CD4-positive, alpha-beta T cell treated with Interleukin-1 beta for 1 hour (primary cell): ENCODE measurements around the gene KIAA2012.
"Not testable (repeated sequence)": the region's sequence is repeated elsewhere in the genome, so short reads cannot be mapped to it uniquely, and the experiment has no call there.

ENCODE experiments used
- DNase-seq, 2 donors: peaks; one replicate each; pipeline ENCODE4 v3.0.0-alpha.2; 2020 to 2022

Gene KIAA2012

GRCh38 chr2:202121532-202122162 lies 48.6 kb downstream of the KIAA2012 start:
- peak in 1 of 2 donors; percentile 36 for DNase-seq

DNA sequence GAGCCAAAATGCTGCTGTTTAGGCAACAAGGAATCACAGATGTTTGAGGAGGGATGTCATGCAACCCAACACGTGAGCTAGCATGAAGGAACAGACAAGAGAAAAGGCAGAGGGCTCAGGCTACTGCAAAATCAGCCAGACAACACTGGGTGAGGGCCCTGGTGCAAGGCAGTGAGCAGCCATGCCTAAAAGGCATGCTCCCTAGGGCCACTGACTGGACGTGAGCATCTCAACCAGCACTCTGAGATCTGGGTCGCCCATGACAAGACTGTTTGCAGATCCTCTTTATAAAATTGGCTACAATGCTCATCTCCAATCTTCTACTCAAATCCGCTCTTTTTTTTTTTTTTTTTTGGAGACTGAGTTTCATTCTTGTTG lies 49.1 kb downstream of the KIAA2012 start:
- no peak for DNase-seq

GRCh38 chr2:202122980-202123720 lies 50.1 kb downstream of the KIAA2012 start:
- DNase-seq: no peak

GRCh38 chr2:202124286-202124685 lies 51.2 kb downstream of the KIAA2012 start:
- no peak for DNase-seq

- no peak for DNase-seq
Observed at GRCh38 chr2:202127687-202128331, 54.8 kb downstream of the KIAA2012 start.

- DNase-seq: no peak
Observed at GRCh38 chr2:202129841-202130240, 56.8 kb downstream of the KIAA2012 start.

DNA sequence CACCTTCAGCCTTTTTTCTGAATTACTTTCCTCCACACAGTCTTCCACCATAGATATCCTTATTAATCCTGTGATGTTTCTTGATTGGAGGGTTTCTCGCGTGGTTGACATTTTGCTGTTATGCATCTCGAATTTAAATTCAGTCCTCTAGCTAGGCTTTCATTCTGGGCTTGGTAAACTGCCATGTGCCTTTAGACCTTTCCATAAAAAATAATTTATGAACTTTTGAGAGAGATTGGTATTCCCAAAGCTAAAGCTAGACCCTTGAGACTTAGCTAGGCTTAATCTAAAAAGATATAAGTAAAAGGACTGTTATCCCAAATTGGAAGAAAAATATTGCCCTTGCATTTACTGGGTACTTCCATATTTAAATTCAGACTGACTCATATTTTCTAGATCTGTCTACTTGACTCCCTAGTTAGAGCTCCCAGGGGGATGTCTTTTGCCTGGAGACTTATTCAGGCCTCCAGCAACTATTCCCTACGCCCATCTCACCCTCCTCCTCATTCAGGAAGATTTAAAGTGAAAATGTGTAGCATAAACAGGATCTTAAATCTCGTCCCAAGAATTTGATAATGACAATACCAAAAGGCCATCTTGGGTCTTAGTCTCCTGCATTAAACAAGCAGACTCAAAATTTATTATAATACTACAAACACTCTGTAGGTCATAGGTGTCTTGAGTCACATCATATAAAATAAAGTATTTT lies 60.3 kb downstream of the KIAA2012 start:
- no peak for DNase-seq

DNA sequence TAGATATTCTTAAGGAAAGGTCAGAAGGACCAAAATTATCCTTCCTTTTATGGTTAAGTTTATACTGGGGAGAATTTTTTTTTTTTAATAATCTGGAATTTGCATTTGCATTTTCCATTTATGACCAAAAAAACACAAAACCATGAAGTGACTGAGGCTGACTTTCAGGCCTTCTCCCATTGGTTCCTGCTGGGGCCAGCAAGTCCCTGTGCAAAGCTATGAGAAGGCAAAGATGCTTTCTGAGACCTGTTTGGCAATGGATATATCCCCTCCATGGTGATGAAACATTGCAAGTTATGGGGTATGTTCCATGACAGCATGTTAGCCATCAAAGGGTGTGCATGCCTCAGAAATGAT lies 60.8 kb downstream of the KIAA2012 start:
- DNase-seq: no peak

DNA sequence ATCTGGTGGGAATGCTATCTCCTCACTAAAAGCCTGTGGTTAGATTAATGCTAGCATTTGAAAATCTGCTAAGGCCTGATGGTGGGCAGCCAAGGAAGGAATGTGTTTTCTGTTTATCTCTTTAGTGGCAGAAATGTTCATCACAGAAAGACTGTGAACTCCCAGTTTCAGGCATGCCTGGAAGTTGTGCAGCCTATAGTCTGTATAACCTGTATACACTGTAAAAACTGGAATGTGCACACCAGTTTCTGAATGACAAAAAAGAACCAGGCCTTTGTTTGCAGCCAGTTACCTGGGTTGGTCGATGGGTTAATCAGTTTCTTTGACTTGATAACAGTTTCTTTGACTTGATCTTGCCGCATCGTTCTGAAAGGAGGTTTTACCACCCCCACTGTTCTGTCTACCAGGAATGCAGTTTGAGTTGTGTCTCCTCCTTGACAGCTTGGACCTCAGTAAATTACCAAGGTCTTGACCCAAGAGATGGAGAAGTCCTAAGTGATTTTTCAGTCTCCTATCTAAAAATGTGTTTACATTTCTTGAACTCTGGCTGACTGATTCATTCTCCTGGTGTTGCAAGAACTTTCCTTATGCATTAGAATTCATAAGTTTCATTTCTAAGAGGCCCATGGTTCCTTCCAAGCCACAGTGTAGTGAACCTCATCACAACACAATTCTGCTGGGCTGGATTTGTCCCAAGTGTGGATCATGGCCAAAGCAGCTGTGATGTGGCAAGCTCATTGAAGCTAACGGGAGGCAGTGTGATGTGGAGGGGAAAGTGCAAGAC lies 62.2 kb downstream of the KIAA2012 start:
- DNase-seq: no peak

DNA sequence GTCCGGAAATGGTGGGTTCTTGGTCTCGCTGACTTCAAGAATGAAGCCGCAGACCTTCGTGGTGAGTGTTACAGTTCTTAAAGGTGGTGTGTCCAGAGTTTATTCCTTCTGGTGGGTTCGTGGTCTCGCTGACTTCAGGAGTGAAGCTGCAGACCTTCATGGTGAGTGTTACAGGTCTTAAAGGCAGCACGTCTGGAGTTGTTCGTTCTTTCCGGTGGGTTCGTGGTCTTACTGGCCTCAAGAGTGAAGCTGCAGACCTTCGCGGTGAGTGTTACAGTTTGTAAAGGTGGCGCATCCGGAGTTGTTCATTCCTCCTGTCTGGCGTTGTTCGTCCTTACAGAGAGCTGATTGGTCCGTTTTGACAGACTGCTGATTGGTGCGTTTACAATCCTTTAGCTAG lies 63.0 kb downstream of the KIAA2012 start:
- DNase-seq: not testable (repeated sequence)

- DNase-seq: no peak
Observed at GRCh38 chr2:202136526-202136925, 63.5 kb downstream of the KIAA2012 start.

GRCh38 chr2:202140522-202141252 lies 67.6 kb downstream of the KIAA2012 start:
- no peak for DNase-seq

DNA sequence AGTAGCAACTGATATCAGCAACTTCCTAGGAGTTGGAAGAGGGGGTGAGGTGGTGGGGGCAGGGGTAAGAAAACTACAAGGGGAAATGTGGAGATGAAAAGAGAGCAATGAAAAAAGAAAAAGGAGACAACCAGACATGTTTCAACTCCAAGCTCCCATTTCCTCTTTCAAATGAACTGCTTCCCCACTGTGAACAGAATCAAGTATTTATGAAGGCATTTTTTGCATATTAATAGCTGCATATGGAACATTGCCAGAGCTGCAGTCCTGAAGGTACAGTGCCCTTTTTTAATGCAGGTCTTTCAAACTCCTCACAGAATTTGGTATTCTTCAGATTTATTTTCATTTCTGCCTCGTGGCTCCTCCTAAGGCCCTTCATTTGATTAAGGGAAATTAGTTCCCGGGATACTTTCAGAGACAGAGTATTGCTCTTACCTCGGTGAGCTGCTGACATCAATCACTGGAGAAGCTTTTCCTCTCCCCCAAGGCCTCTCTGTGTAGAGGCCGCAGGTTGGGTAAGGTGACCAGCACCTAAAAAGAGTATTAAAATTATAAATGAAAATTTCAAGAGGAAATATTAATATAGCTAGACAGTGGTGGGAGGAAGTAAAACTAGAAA lies 68.4 kb downstream of the KIAA2012 start:
- no peak for DNase-seq

- DNase-seq: no peak
Observed at GRCh38 chr2:202142540-202142939, 69.5 kb downstream of the KIAA2012 start.

GRCh38 chr2:202147775-202148174 lies 74.7 kb downstream of the KIAA2012 start:
- DNase-seq: no peak

DNA sequence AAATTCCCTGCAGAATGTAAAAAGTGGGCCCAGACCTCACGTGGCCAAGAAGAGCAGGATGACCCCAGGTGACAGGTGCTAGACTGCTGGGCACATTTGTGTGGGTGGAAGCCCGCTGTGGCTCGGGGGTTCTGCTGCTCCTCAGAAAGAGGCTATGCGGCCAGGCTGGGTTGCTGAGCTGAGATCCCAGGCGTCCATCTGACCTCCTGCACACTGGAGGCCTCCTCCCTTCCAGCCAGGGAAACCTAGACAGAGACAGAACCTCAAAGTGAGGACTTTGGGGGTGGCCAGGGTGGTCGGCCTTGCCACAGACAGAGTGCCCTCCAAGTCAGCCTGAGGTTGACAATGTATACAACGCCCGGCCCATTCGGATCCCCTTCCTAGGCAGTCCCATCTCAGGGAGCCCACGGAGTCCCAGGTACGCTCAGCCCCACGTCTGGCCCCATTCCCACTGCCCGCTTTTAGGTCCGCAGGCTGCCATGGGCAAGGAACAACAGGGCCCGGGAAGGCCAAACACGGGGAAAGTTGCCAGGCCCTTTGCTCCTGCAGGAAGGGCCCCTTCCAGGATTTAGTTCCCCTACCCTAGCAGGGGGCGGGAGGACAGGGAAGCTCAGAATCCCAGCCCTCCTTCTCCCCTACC lies 75.6 kb downstream of the KIAA2012 start:
- no peak for DNase-seq

GRCh38 chr2:202149155-202149762 lies 76.2 kb downstream of the KIAA2012 start:
- DNase-seq: no peak

GRCh38 chr2:202149936-202150335 lies 76.9 kb downstream of the KIAA2012 start:
- DNase-seq: no peak

GRCh38 chr2:202152104-202152715 lies 79.2 kb downstream of the KIAA2012 start:
- DNase-seq: no peak

- DNase-seq: no peak
Observed at GRCh38 chr2:202154613-202155012, 81.6 kb downstream of the KIAA2012 start.
